Neuronal stem cell (in vitro differentiated cells): ENCODE results near the gene GMNN.
"Not testable (repeated sequence)": the region's sequence is repeated elsewhere in the genome, so short reads cannot be mapped to it uniquely, and the experiment has no call there.

Experiments used
- DNase-seq: peaks from one replicate; pipeline ENCODE4 v3.0.0-alpha.2; 2013; ENCODE audit warnings: low spot score
- H2AFZ ChIP-seq: one replicate; pipeline ENCODE4 v1.6.1; 2013; ENCODE audit warnings: mild to moderate bottlenecking, low read length, inconsistent platforms
- H2AK5ac ChIP-seq: 2 replicates; pipeline ENCODE4 v1.6.1; 2013; ENCODE audit warnings: low read depth, mild to moderate bottlenecking, inconsistent platforms, low read length, moderate library complexity, mixed read lengths
- H2BK120ac ChIP-seq: 2 replicates; pipeline ENCODE4 v1.6.1; 2013; ENCODE audit warnings: low read depth, mild to moderate bottlenecking, inconsistent platforms, low read length, moderate library complexity, mixed read lengths
- H2BK12ac ChIP-seq: one replicate; pipeline ENCODE4 v1.6.1; 2013; ENCODE audit warnings: low read length, inconsistent platforms
- H2BK15ac ChIP-seq: 2 replicates; pipeline ENCODE4 v1.6.1; 2013; ENCODE audit warnings: mild to moderate bottlenecking, low read length, inconsistent platforms, mixed read lengths
- H2BK5ac ChIP-seq: one replicate; pipeline ENCODE4 v1.6.1; 2013; ENCODE audit warnings: inconsistent platforms, mild to moderate bottlenecking, low read length, moderate library complexity
- H3K14ac ChIP-seq: one replicate; pipeline ENCODE4 v1.6.1; 2013; ENCODE audit warnings: low read length, inconsistent platforms
- H3K18ac ChIP-seq: 2 replicates; pipeline ENCODE4 v1.6.1; 2013; ENCODE audit warnings: low read length, inconsistent platforms
- H3K23ac ChIP-seq: 2 replicates; pipeline ENCODE4 v1.6.1; 2013; ENCODE audit warnings: low read depth, mild to moderate bottlenecking, mixed read lengths, low read length, inconsistent platforms; ENCODE audit not compliant: poor library complexity
- H3K27ac ChIP-seq: replicated peaks from 3 replicates; pipeline ENCODE4 v1.5.1; 2013; ENCODE audit warnings: low read length, inconsistent platforms
- H3K27me3 ChIP-seq, 3 experiments: 2 replicates each; pipeline ENCODE4 v1.6.1; 2013; ENCODE audit warnings: low read length in 3 of 3, mild to moderate bottlenecking in 2 of 3, inconsistent platforms in 1 of 3, low read depth in 1 of 3, mixed read lengths in 1 of 3, moderate library complexity in 1 of 3; ENCODE audit not compliant: control insufficient read depth in 3 of 3, insufficient read depth in 3 of 3
- H3K36me3 ChIP-seq, 2 donors: replicated peaks in 1 of 2; 2 replicates each; pipeline ENCODE4 v1.6.1; 2013; ENCODE audit warnings: low read length in 2 of 2; ENCODE audit not compliant: control insufficient read depth in 2 of 2, insufficient read depth in 2 of 2
- H3K4ac ChIP-seq: 2 replicates; pipeline ENCODE4 v1.6.1; 2013; ENCODE audit warnings: inconsistent platforms, mild to moderate bottlenecking, low read length, moderate library complexity
- H3K4me1 ChIP-seq, 2 donors: 1 replicate in 1 of 2; 2 replicates in 1 of 2; pipeline ENCODE4 v1.6.1; 2013; ENCODE audit warnings: low read length in 2 of 2, low read depth in 1 of 2; ENCODE audit not compliant: control insufficient read depth in 2 of 2, insufficient read depth in 1 of 2
- H3K4me2 ChIP-seq: one replicate; pipeline ENCODE4 v1.6.1; 2013; ENCODE audit warnings: mild to moderate bottlenecking, low read length, inconsistent platforms; ENCODE audit not compliant: insufficient read depth, poor library complexity, severe bottlenecking
- H3K4me3 ChIP-seq, 2 donors: 2 replicates each; pipeline ENCODE4 v1.5.1; 2013; ENCODE audit warnings: low read length in 2 of 2, mild to moderate bottlenecking in 2 of 2, inconsistent platforms in 1 of 2, moderate library complexity in 1 of 2
- H3K79me1 ChIP-seq: one replicate; pipeline ENCODE4 v1.6.1; 2013; ENCODE audit warnings: low read depth, mild to moderate bottlenecking, inconsistent platforms, low read length, moderate library complexity
- H3K9ac ChIP-seq: one replicate; pipeline ENCODE4 v1.6.1; 2013; ENCODE audit warnings: mild to moderate bottlenecking, low read depth, low read length, inconsistent platforms; ENCODE audit not compliant: poor library complexity
- H3K9me3 ChIP-seq, 2 donors: replicated peaks in 1 of 2; 2 replicates each; pipeline versions ENCODE3 to v1.6.1; 2013; ENCODE audit warnings: low read length in 2 of 2, mild to moderate bottlenecking in 2 of 2, inconsistent platforms in 1 of 2, low read depth in 1 of 2, mixed read lengths in 1 of 2, moderate library complexity in 1 of 2; ENCODE audit not compliant: control insufficient read depth in 2 of 2, insufficient read depth in 1 of 2
- H4K8ac ChIP-seq: one replicate; pipeline ENCODE4 v1.6.1; 2013; ENCODE audit warnings: low read depth, mild to moderate bottlenecking, inconsistent platforms, low read length, moderate library complexity
- H4K91ac ChIP-seq: one replicate; pipeline ENCODE4 v1.6.1; 2013; ENCODE audit warnings: low read length, low read depth, mild to moderate bottlenecking, inconsistent platforms; ENCODE audit not compliant: poor library complexity
- WGBS, 2 donors: extraction: QIAGEN DNeasy Blood & Tissue Kit; methylation state at CpG; one replicate each; pipeline ENCODE4 v1.1.7; 2013; ENCODE audit warnings: missing lambda C conversion rate in 2 of 2, mixed read lengths in 1 of 2; ENCODE audit not compliant: insufficient read length in 2 of 2, insufficient replicate concordance in 1 of 2; ENCODE audit errors: extremely low coverage in 2 of 2; 5-methylcytosine and 5-hydroxymethylcytosine counted together

GMNN gene

DNA sequence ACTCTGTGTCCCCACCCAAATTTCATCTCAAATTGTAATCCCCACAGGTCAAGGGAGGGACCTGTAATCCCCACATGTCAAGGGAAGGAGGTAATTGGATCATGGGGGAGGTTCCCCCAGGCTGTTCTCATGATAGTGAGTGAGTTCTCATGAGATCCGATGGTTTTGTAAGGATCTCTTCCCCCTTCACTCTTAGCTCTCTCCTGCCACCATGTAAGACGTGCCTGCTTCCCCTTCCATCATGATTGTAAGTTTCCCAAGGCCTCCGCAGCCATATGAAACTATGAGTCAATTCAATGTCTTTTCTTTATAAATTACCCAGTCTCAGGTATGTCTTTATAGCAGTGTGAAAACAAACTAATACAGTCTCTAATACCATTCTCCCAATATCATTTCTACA is 23.9 kb upstream of the GMNN start:
- not testable (repeated sequence) for H2AK5ac ChIP-seq, H2BK12ac ChIP-seq, H3K4me3 ChIP-seq, H3K27me3 ChIP-seq, H2BK15ac ChIP-seq, H3K79me1 ChIP-seq, H3K9ac ChIP-seq, H3K14ac ChIP-seq, H3K4me1 ChIP-seq, H3K4me2 ChIP-seq, H4K91ac ChIP-seq, H3K36me3 ChIP-seq, H3K27ac ChIP-seq, H3K4ac ChIP-seq, H2AFZ ChIP-seq, H2BK5ac ChIP-seq, DNase-seq, H3K23ac ChIP-seq, H2BK120ac ChIP-seq, H3K9me3 ChIP-seq, H3K18ac ChIP-seq, H4K8ac ChIP-seq
- no CpG with 5 or more reads among the region's 3 CpGs for WGBS, 2 donors

DNA sequence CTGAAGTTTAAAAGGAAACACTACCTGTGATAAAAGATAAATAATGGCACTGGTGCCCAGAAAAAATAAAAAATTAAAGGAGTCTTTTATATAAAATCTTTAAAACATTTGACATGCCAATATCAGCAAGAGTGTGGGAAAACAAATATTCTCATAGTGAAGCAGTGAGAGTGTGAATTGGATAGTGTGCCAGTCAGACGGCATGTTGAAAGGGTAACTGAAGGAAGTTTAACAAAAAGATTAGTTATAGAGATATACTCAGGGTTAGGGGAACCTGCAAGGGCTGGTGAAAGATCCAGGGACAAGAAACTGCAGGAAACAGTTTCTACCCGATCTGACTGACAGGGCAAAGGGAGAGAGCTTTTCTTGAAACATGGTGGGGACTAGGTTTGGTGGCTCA is 22.2 kb upstream of the GMNN start:
- Histone ChIP-seq H3K27me3 (peaks cover 0 to 3% (median 0%) of the 10 kb centered on the region in 3 experiments), H3K23ac (no peak overlapping the region), H4K91ac (no peak overlapping the region), H3K27ac (no peak overlapping the region), H2BK5ac (no peak overlapping the region), H2BK120ac (no peak overlapping the region), H4K8ac (no peak overlapping the region), H3K4ac (no peak overlapping the region), H3K9ac (no peak overlapping the region), H2AK5ac (no peak overlapping the region), H3K79me1 (no peaks in the 10 kb centered on the region), H3K18ac (no peak overlapping the region), H3K4me2 (no peak overlapping the region), H3K36me3 (no peaks in the 10 kb centered on the region), H2AFZ (no peak overlapping the region), H3K4me3 (no peak overlapping the region), H3K9me3 (no peaks in the 10 kb centered on the region), H3K14ac (no peak overlapping the region), H2BK12ac (no peak overlapping the region), H3K4me1 (peaks cover 0 to 2% of the 10 kb centered on the region in 2 donors), H2BK15ac (no peak overlapping the region)
- DNase-seq, result no peak
- WGBS, 2 donors, result no CpG with 5 or more reads among the region's 2 CpGs

GRCh38 chr6:24752917-24753492 is 21.7 kb upstream of the GMNN start:
- no peak overlapping the region for H3K4me3 ChIP-seq
- no peak overlapping the region for H4K8ac ChIP-seq
- H3K36me3 ChIP-seq, result no peaks in the 10 kb centered on the region
- no peak overlapping the region for H3K14ac ChIP-seq
- H3K4me2 ChIP-seq, result no peak overlapping the region
- H3K79me1 ChIP-seq, result no peaks in the 10 kb centered on the region
- H3K9ac ChIP-seq, result no peak overlapping the region
- H3K9me3 ChIP-seq, result no peaks in the 10 kb centered on the region
- peaks cover 0 to 3% (median 0%) of the 10 kb centered on the region in 3 experiments for H3K27me3 ChIP-seq
- no peak overlapping the region for H2AK5ac ChIP-seq
- no peak overlapping the region for H2BK12ac ChIP-seq
- no peak overlapping the region for H2BK15ac ChIP-seq
- no peak overlapping the region for H2BK5ac ChIP-seq
- no peak overlapping the region for H3K4ac ChIP-seq
- no peak overlapping the region for H3K18ac ChIP-seq
- H3K4me1 ChIP-seq, result peaks cover 0 to 2% of the 10 kb centered on the region in 2 donors
- no peak overlapping the region for H2BK120ac ChIP-seq
- DNase-seq, result no peak
- H3K27ac ChIP-seq, result no peak overlapping the region
- no CpG with 5 or more reads among the region's 1 CpG for WGBS, 2 donors
- no peak overlapping the region for H4K91ac ChIP-seq
- no peak overlapping the region for H2AFZ ChIP-seq
- no peak overlapping the region for H3K23ac ChIP-seq

GRCh38 chr6:24753545-24753944 is 21.2 kb upstream of the GMNN start:
- H3K27ac ChIP-seq, result no peak overlapping the region

More at GRCh38 chr6:24753545-24753944, 21.2 kb upstream of the GMNN start:
- Histone ChIP-seq H4K91ac (no peak overlapping the region), H3K4ac (no peak overlapping the region), H3K14ac (no peak overlapping the region), H2BK15ac (no peak overlapping the region), H3K4me1 (peaks cover 0 to 2% of the 10 kb centered on the region in 2 donors), H2BK5ac (no peak overlapping the region), H3K36me3 (no peaks in the 10 kb centered on the region), H2AK5ac (no peak overlapping the region), H3K4me3 (no peak overlapping the region), H3K18ac (no peak overlapping the region), H3K9me3 (no peaks in the 10 kb centered on the region), H4K8ac (no peak overlapping the region), H3K4me2 (no peak overlapping the region), H2BK120ac (no peak overlapping the region), H3K79me1 (no peaks in the 10 kb centered on the region), H2AFZ (no peak overlapping the region), H2BK12ac (no peak overlapping the region), H3K23ac (no peak overlapping the region), H3K27me3 (peaks cover 0 to 3% (median 0%) of the 10 kb centered on the region in 3 experiments), H3K9ac (no peak overlapping the region)
- no CpG with 5 or more reads among the region's 2 CpGs for WGBS, 2 donors
- DNase-seq, result no peak
